Kidney (tissue), 14 donors: ENCODE data around the gene MICAL2. TPM values are rescaled to one million over a fixed set of nuclear protein-coding genes. Genes with fewer than 3 reads are reported as not detected.

ENCODE experiments used
- DNase-seq, 5 donors: peaks; one replicate each; pipeline ENCODE4 v3.0.0-alpha.2; 2013 to 2020
- FAIRE-seq: peaks from 2 replicates; lab custom pipeline; 2012; peaks lifted over from hg19 to GRCh38; lab: Jason Lieb, UNC
- H3K27ac ChIP-seq, 2 donors: one replicate each; pipeline ENCODE4 v1.7.0; 2013; ENCODE audit warnings: low read depth in 2 of 2, low read length in 2 of 2, inconsistent platforms in 1 of 2
- H3K27me3 ChIP-seq: one replicate; pipeline ENCODE4 v1.7.1; 2013; ENCODE audit warnings: low read length, inconsistent platforms; ENCODE audit not compliant: control insufficient read depth, insufficient read depth
- H3K36me3 ChIP-seq, 3 donors: one replicate each; pipeline versions ENCODE4 v1.7.0 to v1.7.1; 2013; ENCODE audit warnings: low read length in 3 of 3, control low read depth in 1 of 3, inconsistent platforms in 1 of 3; ENCODE audit not compliant: insufficient read depth in 3 of 3, control insufficient read depth in 2 of 3
- H3K4me1 ChIP-seq, 3 donors: one replicate each; pipeline versions ENCODE4 v1.7.0 to v1.7.1; 2013; ENCODE audit warnings: low read length in 3 of 3, inconsistent platforms in 1 of 3, low read depth in 1 of 3; ENCODE audit not compliant: control insufficient read depth in 2 of 3, insufficient read depth in 2 of 3
- H3K4me3 ChIP-seq, 3 donors: one replicate each; pipeline versions ENCODE4 v1.7.0 to v1.8.1; 2013; ENCODE audit warnings: low read length in 3 of 3, control low read depth in 1 of 3, inconsistent platforms in 1 of 3
- H3K9ac ChIP-seq, 3 donors: one replicate each; pipeline versions ENCODE4 v1.7.0 to v1.7.1; 2013; ENCODE audit warnings: low read length in 3 of 3, control low read depth in 1 of 3, inconsistent platforms in 1 of 3
- H3K9me3 ChIP-seq, 3 donors: one replicate each; pipeline versions ENCODE4 v1.7.0 to v1.7.1; 2013; ENCODE audit warnings: low read length in 3 of 3, control low read depth in 1 of 3, inconsistent platforms in 1 of 3; ENCODE audit not compliant: control insufficient read depth in 2 of 3, insufficient read depth in 1 of 3
- intact Hi-C: fragments of 100-400 bp; cut with DNase I; formaldehyde crosslinking; loops from one replicate; pipeline ENCODE4 v1.11.1; 2022
- polyA plus RNA-seq: library from polyadenylated mRNA; stranded (reverse); fragments of 350-450 nt; fragmentation: Illumina TruSeq; extraction: RNeasy Lipid Tissue Mini Kit (QIAGEN cat#74804); gene quantifications from one replicate; pipeline ENCODE4 v1.2.3, GENCODE V29; 2014; ENCODE audit warnings: low read depth, low replicate concordance; ENCODE audit not compliant: insufficient read depth
- total RNA-seq: library from RNA; stranded (reverse); fragmentation: NEBNext Ultra II Directional; extraction: Animal tissue kit (Norgen Biotek cat#: 25700); gene quantifications from one replicate; pipeline ENCODE4 v1.2.1, GENCODE V29; 2021
- TF ChIP-seq, protein P1 (sequence below): IDR thresholded peaks from 3 replicates; pipeline ENCODE4 v1.5.1; 2012; ENCODE audit warnings: mild to moderate bottlenecking, moderate library complexity, borderline replicate concordance; ENCODE audit not compliant: insufficient read depth; ENCODE audit errors: extremely low read depth
- donor health status: control.
- donor health status: control.
- donor health status: control.
- donor health status: control.
- donor health status: control.
- donor health status: DM: yes; HTN: yes; CAD: no.
- donor health status: Normal renal cell carcinoma (clear cell type).

The MICAL2 gene
- total and polyA plus RNA-seq, 2 donors from 2014 or later = 7.8 to 64.5 TPM

DNA sequence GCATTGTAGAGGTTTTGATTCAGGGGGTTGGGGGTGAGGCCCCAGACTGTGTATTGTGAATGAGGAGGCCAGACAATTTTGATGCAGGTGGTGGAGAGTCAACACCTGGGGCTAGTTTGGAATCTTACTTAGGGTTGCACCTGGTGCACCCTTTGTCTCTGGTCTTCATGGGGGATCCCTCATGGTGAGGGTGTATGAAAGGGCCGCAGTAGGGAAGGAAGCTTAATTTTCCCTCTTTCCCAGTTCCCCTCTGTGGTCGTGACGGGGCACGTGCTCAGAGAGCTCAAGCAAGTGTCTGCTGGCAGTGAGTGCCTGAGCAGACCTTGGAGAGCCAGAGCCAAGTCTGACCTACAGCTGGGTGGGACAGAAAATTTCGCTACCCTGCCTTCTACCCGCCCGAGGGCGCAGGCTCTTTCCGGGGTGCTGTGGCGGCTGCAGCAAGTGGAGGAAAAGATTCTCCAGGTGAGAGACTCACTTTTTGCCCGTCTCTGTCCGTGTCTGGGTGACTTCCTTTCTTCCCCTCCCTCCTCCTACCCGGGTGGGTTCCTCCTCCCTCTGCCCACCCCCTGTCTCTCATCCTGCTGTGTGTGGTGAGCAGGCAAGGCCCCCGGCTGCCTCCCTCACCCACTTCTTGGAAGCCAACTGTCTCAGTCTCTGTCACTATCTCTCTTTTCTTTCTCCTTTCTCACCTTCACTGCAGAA lies 131.7 kb downstream of the MICAL2 start:
- Histone ChIP-seq H3K4me3 (no peak overlapping the region), H3K36me3 (no peaks in the 10 kb centered on the region), H3K9me3 (no peaks in the 10 kb centered on the region), H3K9ac (no peak overlapping the region), H3K4me1 (no peaks in the 10 kb centered on the region), H3K27me3 (no peaks in the 10 kb centered on the region), H3K27ac (no peak overlapping the region)
- TF ChIP-seq, protein P1, sequence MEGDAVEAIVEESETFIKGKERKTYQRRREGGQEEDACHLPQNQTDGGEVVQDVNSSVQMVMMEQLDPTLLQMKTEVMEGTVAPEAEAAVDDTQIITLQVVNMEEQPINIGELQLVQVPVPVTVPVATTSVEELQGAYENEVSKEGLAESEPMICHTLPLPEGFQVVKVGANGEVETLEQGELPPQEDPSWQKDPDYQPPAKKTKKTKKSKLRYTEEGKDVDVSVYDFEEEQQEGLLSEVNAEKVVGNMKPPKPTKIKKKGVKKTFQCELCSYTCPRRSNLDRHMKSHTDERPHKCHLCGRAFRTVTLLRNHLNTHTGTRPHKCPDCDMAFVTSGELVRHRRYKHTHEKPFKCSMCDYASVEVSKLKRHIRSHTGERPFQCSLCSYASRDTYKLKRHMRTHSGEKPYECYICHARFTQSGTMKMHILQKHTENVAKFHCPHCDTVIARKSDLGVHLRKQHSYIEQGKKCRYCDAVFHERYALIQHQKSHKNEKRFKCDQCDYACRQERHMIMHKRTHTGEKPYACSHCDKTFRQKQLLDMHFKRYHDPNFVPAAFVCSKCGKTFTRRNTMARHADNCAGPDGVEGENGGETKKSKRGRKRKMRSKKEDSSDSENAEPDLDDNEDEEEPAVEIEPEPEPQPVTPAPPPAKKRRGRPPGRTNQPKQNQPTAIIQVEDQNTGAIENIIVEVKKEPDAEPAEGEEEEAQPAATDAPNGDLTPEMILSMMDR = no peak
- intact Hi-C loops = no loop called here
- DNase-seq (no peak), FAIRE-seq (no peak)

DNA sequence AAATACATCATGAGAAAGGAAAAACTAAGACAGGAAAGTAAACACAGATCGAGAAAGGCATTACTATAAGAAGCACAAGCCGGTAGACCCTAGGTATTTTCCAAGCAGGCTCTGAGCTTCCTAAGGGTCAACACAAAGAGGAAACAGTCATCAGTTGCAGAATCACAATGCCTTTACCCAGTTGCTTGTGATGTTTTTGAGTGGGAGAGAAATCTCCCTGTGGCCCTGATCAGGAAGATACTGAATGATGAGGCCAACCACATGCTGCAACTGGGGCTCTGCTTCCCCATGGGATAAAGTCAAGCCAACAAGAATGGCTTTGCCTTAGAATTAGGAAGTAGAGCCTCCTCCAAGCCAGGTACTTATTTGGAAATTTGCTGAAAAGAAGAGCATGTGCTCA lies 132.6 kb downstream of the MICAL2 start:
- Histone ChIP-seq H3K36me3 (no peaks in the 10 kb centered on the region), H3K27me3 (no peaks in the 10 kb centered on the region), H3K27ac (no peak overlapping the region), H3K9ac (no peak overlapping the region), H3K4me1 (no peaks in the 10 kb centered on the region), H3K9me3 (no peaks in the 10 kb centered on the region), H3K4me3 (no peak overlapping the region)
- DNase-seq = no peak
- no peak for FAIRE-seq
- TF ChIP-seq, protein P1 = no peak
- intact Hi-C loops = no loop called here

DNA sequence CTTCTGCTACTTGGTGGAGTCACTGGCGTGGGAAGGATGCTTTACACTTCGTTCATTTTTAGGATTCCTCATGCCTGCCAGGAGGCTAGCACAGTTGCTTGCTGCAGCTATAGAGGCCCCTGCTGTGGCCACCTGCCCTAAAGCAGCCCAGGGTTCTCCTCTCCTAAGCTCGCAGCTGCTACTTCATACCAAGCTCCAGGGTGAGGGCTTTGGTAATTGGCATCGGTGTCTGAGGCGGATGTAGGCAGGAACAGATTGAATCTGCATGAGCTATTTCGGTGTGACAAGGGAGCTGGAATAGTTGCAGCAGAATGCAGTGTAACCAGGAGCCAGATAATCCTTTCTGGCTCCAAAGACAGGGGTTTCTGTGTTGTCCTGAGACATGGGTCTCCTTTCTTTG lies 133.1 kb downstream of the MICAL2 start:
- no peaks in the 10 kb centered on the region for H3K9me3 ChIP-seq
- H3K4me3 ChIP-seq = no peak overlapping the region
- H3K9ac ChIP-seq = no peak overlapping the region
- TF ChIP-seq, protein P1 = no peak
- no peaks in the 10 kb centered on the region for H3K36me3 ChIP-seq
- DNase-seq (no peak), FAIRE-seq (no peak)
- H3K27ac ChIP-seq = no peak overlapping the region
- H3K27me3 ChIP-seq = no peaks in the 10 kb centered on the region
- intact Hi-C loops = no loop called here
- no peaks in the 10 kb centered on the region for H3K4me1 ChIP-seq
